AG09319 (cell line): Measurements from ENCODE around the gene EPB41L5.
A peak's percentile ranks its signal among the peaks of the same experiment; 100 is the strongest.
"Not testable (repeated sequence)": the region's sequence is repeated elsewhere in the genome, so short reads cannot be mapped to it uniquely, and the experiment has no call there.

Experiments
- DNase-seq: peaks from one replicate; pipeline ENCODE4 v3.0.0-alpha.2; 2010; ENCODE audit warnings: low read depth; ENCODE audit errors: extremely low read depth
- TF ChIP-seq, protein P1 (sequence below): IDR thresholded peaks from 2 replicates; pipeline ENCODE4 v1.5.1; 2011; ENCODE audit warnings: low read depth, mild to moderate bottlenecking, inconsistent platforms, low read length, moderate library complexity

EPB41L5 gene

DNA sequence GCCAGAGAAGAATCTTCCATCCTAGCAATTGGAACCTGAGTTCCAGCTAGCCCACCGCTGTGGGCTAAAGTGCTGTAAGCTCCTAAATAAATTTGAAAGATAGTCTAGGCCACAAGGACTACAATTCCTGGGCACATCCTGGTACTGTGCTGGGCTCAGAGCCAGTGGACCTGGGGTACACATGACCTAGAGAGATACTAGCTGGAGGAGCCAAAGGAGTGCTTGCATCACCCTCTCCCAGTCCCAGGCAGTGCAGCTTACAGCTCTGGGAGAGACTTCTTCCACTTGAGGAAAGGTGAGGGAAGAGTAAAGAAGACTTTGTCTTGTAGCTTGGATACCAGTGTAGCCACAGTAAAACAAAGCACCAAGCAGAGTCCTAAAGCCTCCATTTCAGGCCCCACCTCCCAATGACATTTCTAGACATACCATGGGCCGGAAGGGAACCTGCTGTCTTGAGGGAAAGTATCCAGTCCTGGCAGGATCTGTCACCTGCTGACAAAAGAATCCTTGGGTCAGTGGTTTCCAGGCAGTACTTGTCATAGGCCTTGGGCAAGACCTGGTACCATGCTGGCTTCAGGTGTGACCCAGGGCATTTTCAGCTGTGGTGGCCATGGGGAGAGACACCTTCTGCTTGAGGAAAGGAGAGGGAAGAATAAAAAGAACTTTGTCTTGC lies 120.8 kb downstream of the EPB41L5 start:
- DNase-seq, result no peak
- TF ChIP-seq, protein P1, sequence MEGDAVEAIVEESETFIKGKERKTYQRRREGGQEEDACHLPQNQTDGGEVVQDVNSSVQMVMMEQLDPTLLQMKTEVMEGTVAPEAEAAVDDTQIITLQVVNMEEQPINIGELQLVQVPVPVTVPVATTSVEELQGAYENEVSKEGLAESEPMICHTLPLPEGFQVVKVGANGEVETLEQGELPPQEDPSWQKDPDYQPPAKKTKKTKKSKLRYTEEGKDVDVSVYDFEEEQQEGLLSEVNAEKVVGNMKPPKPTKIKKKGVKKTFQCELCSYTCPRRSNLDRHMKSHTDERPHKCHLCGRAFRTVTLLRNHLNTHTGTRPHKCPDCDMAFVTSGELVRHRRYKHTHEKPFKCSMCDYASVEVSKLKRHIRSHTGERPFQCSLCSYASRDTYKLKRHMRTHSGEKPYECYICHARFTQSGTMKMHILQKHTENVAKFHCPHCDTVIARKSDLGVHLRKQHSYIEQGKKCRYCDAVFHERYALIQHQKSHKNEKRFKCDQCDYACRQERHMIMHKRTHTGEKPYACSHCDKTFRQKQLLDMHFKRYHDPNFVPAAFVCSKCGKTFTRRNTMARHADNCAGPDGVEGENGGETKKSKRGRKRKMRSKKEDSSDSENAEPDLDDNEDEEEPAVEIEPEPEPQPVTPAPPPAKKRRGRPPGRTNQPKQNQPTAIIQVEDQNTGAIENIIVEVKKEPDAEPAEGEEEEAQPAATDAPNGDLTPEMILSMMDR, result no peak

DNA sequence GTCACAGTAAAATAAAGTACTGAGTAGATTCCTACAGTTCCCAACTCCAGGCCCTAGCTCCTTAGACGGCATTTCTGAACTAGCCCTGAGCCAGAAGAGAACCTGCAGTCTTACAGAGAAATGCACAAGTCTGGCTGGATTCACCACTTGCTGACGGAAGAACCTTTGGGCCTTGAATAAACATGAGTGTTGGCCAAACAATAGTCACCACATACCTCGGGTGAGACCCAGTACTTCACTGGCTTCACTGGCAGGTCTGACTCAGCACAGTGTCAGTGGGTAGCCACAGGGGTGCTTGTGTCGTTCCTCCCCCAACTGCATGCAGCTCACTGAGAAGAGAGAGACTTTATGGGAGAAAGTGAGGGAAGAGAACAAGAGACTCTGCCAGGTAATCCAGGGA lies 121.4 kb downstream of the EPB41L5 start:
- peak; percentile 43 for DNase-seq
- TF ChIP-seq, protein P1, result no peak

DNA sequence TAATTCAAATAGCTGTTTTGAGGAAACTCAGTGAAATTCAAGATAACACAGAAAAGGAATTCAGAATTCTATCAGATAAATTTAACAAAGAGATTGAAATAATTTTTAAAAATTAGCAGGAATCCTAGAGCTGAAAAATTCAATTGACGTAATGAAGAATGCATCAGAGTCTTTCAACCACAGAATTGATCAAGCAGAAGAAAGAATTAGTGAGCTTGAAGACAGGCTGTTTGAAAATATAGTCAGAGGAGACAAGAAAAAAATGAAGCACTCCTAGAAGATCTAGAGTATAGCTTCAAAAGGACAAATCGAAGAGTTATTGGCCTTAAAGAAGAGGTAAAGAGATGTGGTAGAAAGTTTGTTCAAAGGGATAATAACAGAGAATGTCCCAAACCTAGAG lies 122.1 kb downstream of the EPB41L5 start:
- not testable (repeated sequence) for DNase-seq

DNA sequence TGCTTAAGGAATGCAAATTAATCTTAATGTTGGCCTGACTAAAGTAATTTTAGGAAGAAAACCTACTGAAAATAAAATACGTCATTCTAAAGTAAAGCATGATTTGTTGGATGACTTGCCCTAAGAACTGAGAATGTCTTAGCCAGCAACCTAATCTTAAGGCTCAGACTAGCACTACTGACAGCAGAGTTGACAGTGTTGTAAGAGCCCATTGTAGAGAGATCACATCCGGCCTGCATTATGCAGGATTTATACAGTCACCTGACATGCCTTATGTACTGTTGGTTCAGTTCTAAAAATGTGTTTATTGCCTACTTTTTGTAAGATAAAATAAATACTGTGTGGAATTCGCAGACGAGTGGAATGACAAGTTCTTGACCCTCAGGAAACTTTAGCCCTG lies 128.0 kb downstream of the EPB41L5 start:
- TF ChIP-seq, protein P1, result no peak
- no peak for DNase-seq

DNA sequence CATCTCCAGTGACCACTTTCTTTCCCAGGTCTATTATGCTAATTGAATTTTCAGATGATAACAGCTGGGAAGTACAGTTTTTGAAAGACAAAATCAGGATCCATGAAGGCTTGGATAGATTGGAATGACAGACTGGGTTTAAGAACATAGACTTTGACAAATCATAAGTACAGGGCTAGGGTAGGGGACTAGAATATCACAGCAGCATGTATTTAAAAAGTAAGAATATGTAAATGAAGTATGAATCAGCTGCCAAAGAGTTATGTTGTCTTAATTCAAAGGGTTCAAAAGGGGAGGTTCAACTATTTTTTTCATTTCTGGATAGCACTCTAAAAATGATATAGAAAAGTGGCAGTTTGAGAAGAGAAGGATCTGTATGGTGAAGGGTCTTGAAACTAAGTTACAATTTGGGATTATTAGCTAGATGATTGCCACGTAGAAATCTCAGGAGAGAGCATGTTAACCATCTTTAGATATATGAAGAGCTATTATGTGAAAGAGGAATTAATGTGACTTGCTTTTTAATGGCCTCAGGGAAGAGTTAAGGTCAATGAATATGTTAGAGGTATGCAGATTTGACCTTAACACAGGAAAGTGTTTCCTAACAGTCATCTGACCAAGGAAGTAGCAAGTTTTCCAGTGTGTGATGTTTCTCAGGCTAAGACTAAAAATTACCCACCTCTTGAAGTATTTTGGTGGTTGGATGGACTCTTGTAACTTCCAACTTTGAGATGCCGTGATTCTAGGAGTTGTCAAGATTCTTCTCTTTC lies 128.6 kb downstream of the EPB41L5 start:
- TF ChIP-seq, protein P1, result no peak
- DNase-seq, result no peak

DNA sequence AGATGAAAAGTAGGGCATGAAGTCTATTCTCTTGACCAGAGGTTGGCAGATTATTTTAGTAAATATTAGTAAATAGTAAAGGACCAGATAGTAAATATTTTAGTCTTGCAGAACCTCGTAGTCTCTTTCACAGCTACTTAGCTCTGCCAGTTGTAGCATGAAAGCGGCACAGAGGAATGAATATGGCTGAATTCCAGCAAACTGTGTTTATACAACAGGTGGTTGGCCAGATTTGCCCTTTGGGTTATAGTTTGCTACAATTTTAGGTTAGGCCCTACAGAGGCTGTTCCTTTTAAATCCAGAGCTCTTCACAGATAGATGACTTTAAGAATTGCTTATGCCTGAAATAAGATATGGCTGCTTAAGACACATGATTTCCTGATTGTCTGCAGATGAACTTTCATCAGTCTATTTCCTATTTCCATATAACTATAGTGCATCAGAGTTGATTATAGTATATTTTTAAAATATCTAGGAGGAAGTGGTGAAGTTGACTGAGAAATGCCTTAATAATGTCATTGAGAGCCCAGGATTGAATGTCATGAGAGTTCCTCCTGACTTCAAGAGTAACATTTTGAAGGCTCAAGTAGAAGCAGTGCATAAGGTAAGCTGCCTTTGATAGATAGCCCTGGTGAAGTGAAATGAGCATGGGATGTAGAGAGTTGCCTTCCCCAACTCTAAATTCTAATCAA lies 129.8 kb downstream of the EPB41L5 start:
- DNase-seq, result no peak
- TF ChIP-seq, protein P1, result no peak

DNA sequence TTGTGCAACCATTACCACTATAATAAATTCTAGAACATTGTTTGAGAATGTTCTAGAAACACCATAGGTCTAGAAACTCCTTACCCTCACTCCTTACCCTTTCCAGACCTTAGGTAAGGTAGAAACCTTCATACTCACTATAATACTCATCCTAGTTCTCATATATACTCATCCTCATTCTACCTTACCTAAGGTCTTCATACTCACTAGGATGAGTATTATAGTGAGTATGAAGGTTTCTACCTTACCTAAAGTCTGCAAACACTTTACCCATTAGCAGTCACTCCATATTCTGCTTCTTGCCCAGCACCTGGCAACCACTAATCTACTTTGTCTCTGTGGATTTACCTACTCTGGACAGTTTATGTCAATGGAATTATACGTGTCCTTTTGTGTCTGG lies 135.4 kb downstream of the EPB41L5 start:
- TF ChIP-seq, protein P1, result no peak

More for the DNA sequence above, 135.4 kb downstream of the EPB41L5 start:
- no peak for DNase-seq
